Stimulated activated naive CD4-positive, alpha-beta T cell (primary cell): Measurements from ENCODE around the gene PCNX1.
"Not testable (repeated sequence)": the region's sequence is repeated elsewhere in the genome, so short reads cannot be mapped to it uniquely, and the experiment has no call there.

ENCODE experiments used
- DNase-seq, 6 experiments: peaks; one replicate each; lab custom pipeline; 2025; lab: John Stamatoyannopoulos, UW

The PCNX1 gene

GRCh38 chr14:70907176-70907995 is at the start of gene PCNX1:
Gene PCNX1, plus strand, starts transcription at chr14:70907459. Its CDS starts 392 bp downstream, at chr14:70907851.
- peak; percentile 83 to 98 (median 92) for DNase-seq

GRCh38 chr14:70857496-70857890 is 49.8 kb upstream of the PCNX1 start:
- no peak for DNase-seq

- no peak for DNase-seq
Observed at GRCh38 chr14:70858641-70859040, 48.6 kb upstream of the PCNX1 start.

- not testable (repeated sequence) for DNase-seq
Observed at GRCh38 chr14:70866992-70867391, 40.3 kb upstream of the PCNX1 start.

- no peak for DNase-seq
Observed at GRCh38 chr14:70871001-70871400, 36.3 kb upstream of the PCNX1 start.

GRCh38 chr14:70871863-70872677 is 35.2 kb upstream of the PCNX1 start:
- peak in 3 of 6 experiments; percentile 25 to 32 (median 30) for DNase-seq

GRCh38 chr14:70872678-70873020 is 34.6 kb upstream of the PCNX1 start:
- no peak for DNase-seq

GRCh38 chr14:70873627-70874026 is 33.6 kb upstream of the PCNX1 start:
- DNase-seq, result peak in 2 of 6 experiments; percentile 22 to 33

- DNase-seq, result not testable (repeated sequence)
Observed at GRCh38 chr14:70875811-70876460, 31.3 kb upstream of the PCNX1 start.

- no peak for DNase-seq
Observed at GRCh38 chr14:70879448-70879847, 27.8 kb upstream of the PCNX1 start.

GRCh38 chr14:70880888-70881287 is 26.4 kb upstream of the PCNX1 start:
- not testable (repeated sequence) for DNase-seq

GRCh38 chr14:70881549-70882177 is 25.6 kb upstream of the PCNX1 start:
- DNase-seq, result no peak

- no peak for DNase-seq
Observed at GRCh38 chr14:70882776-70883492, 24.3 kb upstream of the PCNX1 start.

GRCh38 chr14:70884595-70885342 is 22.5 kb upstream of the PCNX1 start:
- DNase-seq, result no peak

- no peak for DNase-seq
Observed at GRCh38 chr14:70885343-70886022, 21.8 kb upstream of the PCNX1 start.

- peak in 3 of 6 experiments; percentile 5 to 26 (median 19) for DNase-seq
Observed at GRCh38 chr14:70886421-70887206, 20.6 kb upstream of the PCNX1 start.

- no peak for DNase-seq
Observed at GRCh38 chr14:70887207-70887681, 20.0 kb upstream of the PCNX1 start.

- DNase-seq, result no peak
Observed at GRCh38 chr14:70887737-70888499, 19.3 kb upstream of the PCNX1 start.
